GM12873 (cell line): ENCODE data around the gene RBMS3.

Experiments
- TF ChIP-seq, protein P1 (sequence below): IDR thresholded peaks from 2 replicates; pipeline ENCODE4 v1.5.1; 2012; ENCODE audit warnings: low read depth, mild to moderate bottlenecking, moderate library complexity, low read length, control low read depth; ENCODE audit not compliant: insufficient read depth; ENCODE audit errors: missing control alignments

The RBMS3 gene

DNA sequence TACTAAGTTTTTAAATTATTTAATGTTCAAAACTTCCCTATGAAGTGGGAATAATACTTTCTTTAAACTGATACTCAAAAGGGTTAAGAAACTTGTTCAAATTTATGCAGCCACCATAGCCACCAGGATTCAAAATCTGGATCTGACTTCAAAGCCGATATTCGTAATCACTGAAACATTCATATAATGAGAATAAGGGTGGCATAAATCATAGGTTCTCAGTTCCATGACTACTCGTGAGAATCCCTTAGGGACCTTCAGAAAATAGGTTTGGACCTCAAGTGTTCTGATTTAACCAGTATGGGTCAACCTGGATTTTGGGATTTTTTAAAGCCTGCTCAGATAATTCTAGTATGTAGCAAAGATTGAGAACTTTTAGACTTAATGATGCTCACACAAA is 160.6 kb downstream of the RBMS3 start:
- TF ChIP-seq, protein P1, sequence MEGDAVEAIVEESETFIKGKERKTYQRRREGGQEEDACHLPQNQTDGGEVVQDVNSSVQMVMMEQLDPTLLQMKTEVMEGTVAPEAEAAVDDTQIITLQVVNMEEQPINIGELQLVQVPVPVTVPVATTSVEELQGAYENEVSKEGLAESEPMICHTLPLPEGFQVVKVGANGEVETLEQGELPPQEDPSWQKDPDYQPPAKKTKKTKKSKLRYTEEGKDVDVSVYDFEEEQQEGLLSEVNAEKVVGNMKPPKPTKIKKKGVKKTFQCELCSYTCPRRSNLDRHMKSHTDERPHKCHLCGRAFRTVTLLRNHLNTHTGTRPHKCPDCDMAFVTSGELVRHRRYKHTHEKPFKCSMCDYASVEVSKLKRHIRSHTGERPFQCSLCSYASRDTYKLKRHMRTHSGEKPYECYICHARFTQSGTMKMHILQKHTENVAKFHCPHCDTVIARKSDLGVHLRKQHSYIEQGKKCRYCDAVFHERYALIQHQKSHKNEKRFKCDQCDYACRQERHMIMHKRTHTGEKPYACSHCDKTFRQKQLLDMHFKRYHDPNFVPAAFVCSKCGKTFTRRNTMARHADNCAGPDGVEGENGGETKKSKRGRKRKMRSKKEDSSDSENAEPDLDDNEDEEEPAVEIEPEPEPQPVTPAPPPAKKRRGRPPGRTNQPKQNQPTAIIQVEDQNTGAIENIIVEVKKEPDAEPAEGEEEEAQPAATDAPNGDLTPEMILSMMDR: no peak

DNA sequence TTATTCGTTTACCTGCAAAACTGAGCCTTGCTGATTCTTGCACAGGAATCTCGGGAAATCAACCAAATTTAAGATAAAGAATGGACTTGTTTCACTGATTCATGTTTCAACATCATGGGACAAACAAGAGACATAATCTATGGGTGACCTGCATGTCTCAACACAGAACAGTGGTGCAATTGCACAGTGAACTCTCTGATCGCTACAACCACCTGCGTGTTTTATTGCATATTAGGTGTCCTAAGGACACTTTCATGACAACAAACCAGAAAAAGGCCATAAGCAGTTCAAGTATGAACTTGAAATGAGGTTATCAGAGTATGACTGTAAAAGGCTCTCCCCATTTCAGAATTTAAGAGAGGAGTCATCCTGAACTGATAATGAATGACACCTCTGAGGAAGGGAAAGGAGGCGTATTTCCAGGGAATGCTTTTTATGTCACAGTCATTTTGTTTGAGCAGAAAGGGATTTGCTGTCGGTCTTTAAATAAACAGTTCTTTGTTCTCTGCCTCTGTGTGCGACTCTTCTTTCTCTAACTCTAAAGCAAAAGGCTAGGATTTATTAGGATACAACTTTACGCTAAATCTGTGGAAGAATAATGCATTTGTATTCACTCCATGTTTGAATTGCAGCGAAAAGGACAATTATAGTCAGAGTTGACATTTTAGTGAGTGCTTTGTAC is 167.2 kb downstream of the RBMS3 start:
- TF ChIP-seq, protein P1: no peak

DNA sequence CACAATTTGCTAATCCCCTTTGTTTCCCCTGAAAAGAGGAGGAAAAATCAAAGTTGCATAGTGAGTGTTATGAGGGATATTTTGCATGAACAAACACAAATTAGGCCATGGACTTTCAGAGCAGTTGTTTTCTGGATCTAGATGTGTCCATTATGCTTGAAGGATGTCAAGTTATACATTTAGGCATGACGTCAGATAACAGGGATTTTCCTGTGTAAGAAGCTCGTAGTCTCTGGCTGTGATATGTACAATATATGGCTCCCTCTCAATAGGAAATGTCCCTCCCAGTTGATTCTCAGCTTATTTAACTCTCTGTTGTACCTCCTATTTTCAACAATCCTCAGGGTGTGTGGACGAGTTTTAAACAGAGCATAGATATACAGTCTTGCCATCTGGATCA is 171.0 kb downstream of the RBMS3 start:
- TF ChIP-seq, protein P1: no peak

DNA sequence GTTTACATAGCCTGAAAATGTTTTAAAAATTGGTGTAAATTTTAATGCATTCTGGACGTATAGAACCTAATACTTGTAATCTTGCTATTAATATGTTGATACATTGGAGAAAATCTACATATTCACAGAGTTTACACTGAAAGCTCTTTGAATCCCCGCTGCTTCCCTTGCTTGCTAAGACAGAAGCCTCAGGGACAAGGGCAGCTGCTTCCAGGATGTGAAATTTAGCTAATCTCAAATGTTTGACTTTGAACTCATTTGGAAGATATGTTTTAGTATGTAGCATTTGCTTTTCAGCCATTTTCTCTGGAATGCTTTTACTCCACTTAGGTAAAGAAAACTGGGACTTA is 172.0 kb downstream of the RBMS3 start:
- TF ChIP-seq, protein P1: no peak

DNA sequence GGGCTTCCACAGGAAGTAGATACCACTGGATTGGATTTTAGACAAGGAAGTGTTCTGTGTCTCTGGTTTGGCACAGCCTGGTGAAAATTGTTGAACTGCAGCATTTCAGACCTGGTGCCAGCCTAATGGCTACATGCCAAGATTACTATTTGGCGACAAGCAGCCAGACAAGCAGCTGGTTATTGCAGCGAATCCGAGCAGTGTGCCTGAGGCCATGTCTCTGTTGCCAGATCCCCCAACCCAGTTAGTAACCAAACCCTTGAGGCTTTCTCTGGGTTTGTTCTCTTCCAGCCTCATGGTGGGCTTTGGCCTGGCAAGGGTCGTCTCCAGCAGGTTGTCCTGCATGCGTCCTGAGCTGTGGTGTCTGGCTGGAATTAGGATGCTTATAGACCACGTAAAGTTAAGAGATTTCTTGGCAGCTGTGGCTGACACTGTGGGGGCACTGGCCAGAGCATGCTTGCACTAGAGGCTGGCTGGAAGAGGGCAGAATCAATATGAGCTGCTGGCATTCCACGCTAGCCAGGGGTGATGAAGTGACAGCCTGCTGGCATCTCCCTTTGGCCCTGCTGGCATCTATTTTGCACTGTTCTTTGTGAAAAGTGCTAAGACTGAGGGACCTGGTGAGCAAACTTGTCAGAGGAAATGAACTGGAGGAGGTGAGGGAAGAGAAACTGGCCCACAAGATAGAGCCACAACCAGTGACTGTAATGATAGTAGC is 172.6 kb downstream of the RBMS3 start:
- TF ChIP-seq, protein P1: no peak

DNA sequence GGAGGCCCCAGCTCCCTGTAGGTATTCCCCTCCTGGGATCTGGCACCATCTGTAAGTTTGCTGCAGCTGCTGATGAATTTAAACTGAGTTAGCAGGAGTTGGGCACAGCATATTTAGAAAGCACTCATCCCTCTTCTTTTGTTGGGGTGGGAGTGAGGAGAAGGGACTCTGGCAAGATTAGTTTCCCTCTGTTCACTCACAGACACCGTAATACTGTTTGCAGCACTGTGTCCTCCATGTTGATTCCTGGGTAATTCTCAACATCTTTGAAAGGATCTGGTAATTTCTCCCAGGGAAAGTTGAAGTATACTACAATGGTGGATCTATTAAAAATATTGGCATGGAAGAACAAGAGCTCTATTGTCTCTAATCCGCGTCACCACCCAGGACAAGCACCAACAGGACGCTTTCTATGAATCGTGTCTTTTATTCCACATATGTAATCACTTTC is 173.3 kb downstream of the RBMS3 start:
- TF ChIP-seq, protein P1: no peak

DNA sequence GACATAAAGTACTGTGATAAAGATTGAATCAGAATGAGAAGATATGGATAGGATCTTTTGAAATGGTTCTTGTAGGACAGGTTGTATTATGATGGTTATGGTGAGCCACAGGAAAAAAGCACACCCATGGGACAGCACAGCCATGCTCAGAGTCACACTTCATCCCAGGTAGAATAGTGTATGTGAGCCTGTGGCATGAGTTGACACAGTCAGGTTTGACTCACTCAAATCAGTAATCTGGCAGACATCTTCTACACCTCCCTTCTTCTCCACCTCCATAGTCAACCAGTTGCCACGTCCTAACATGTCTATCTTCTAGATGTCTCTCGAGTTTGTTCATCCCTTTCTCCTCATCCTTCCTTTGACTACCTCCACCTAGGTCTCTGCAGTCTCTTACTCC is 176.0 kb downstream of the RBMS3 start:
- TF ChIP-seq, protein P1: no peak
